ENCODE data around the gene PGM2L1.

DNA sequence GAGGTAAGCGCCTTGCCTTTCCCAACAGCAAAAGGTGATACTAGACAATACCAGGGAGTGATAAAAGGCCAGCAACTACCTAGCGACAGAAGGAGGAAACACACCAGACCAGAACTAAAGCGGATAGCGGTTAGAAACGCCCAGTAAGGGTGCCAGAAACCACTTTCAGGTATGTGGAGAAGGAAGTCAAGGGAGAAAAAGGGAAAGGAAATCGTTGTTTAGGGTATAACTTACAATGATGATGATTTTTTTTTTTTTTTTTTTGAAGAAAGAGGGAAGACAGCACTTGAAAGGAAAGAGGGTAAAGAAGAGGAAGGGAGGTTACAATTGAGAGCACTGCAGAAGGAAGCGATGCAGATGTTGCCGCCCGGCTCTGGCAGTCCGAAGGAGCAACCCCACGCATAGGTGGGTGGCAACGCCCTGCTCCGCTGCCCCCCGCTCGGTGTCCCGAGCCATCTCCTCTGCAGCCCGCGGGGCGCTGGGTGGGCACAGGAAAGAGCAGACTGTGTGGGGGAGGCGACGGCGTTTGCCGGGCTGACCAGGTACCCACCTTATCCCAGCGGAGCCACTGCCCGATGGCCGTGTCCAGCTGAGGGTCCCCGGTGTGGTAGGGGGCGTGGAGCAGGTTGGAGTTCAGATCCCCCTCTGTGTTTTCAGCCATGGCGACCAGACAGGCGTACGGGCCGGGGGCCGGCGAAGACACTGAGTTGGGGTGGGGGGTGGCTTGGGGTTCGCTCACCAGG, 561 bp downstream of the PGM2L1 start:
- TF ChIP-seq, protein P1, sequence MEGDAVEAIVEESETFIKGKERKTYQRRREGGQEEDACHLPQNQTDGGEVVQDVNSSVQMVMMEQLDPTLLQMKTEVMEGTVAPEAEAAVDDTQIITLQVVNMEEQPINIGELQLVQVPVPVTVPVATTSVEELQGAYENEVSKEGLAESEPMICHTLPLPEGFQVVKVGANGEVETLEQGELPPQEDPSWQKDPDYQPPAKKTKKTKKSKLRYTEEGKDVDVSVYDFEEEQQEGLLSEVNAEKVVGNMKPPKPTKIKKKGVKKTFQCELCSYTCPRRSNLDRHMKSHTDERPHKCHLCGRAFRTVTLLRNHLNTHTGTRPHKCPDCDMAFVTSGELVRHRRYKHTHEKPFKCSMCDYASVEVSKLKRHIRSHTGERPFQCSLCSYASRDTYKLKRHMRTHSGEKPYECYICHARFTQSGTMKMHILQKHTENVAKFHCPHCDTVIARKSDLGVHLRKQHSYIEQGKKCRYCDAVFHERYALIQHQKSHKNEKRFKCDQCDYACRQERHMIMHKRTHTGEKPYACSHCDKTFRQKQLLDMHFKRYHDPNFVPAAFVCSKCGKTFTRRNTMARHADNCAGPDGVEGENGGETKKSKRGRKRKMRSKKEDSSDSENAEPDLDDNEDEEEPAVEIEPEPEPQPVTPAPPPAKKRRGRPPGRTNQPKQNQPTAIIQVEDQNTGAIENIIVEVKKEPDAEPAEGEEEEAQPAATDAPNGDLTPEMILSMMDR (IDR thresholded peaks at IDR 0.05; ENCODE audit: low read length), result peak; percentile 26; the same call in 1 of the 2 replicates
- no peak for TF ChIP-seq EZH2 (optimal IDR thresholded peaks at IDR 0.05; ENCODE audit: low read depth, low read length)
- no peak for TF ChIP-seq EZH2phosphoT487 (IDR thresholded peaks at IDR 0.05; ENCODE audit: low read length)
